NCI-H774 (cell line): ENCODE data around the gene SHC4.

Experiments
- DNase-seq: peaks from one replicate; lab custom pipeline; 2025; lab: John Stamatoyannopoulos, UW

Gene SHC4

DNA sequence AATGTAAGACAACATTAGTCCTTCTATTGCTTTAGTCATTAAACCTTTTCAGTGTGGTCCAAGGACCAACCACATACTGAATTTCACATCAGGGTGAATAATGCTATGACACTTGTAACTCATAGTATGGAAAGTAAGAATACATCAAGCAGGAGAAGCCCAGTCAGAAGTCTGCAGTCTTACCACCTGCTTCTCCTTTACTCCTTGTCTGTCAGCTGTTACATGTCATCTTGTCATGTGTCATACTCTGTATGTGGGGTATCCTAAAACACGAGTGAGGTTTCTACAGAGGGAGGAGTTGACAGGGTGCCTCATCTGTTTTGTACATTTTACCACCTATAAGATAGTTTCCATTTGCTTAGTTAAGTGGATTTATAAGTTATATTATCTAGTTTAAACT, 118.6 kb downstream of the SHC4 start:
- no peak for DNase-seq

DNA sequence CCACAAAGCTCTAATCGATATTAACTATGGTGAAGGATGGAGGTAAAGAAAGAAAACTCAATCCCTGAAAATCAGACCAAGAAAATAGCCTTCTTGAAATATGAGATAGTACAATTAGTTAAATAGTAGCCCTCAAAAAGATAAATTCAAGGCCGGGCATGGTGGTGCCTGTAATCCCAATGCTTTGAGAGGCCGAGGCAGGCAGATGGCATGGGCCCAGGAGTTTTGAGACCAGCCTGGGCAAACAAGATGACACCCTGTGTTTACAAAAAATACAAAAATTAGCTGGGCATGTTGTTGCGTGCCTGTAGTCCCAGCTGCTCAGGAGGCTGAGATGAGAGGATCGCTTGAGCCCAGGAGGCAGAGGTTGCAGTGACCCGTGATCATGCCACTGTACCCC, 121.2 kb downstream of the SHC4 start:
- no peak for DNase-seq

GRCh38 chr15:48834756-48835155, 129.0 kb downstream of the SHC4 start:
- DNase-seq: no peak

DNA sequence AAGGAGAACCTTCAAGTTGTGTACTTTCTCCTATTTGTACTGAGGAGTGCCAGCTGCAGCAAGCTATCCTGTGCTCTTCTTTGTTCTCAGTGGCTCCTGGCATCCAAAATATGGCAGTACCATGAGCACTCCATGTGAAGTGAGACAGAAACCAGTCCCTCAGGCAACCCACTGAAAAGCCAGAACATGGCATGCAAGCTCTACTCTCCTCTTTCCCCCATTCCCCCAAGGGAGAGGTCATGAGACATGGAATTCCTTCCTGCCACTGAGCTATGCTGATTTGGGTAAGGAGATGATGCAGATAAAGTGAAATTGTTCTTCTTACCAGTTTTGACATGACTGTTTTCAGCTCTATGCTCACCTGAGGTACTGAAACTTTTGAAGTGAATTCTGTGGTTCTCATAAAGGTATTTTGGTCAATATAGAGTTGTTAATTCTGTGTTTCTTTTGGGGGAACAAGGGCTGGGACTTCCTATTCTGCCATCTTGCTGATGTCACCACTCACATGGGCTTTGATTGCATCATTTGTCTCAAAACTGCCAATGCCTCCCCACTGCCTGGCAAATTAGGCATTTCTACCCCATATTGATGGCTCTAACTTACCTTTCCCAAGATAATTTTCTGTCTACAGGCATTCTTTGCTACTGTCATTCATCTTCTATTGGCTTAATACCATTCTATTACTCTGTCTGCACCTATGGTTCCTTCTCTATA, 130.0 kb downstream of the SHC4 start:
- no peak for DNase-seq

GRCh38 chr15:48832648-48833047, 131.1 kb downstream of the SHC4 start:
- DNase-seq: no peak

DNA sequence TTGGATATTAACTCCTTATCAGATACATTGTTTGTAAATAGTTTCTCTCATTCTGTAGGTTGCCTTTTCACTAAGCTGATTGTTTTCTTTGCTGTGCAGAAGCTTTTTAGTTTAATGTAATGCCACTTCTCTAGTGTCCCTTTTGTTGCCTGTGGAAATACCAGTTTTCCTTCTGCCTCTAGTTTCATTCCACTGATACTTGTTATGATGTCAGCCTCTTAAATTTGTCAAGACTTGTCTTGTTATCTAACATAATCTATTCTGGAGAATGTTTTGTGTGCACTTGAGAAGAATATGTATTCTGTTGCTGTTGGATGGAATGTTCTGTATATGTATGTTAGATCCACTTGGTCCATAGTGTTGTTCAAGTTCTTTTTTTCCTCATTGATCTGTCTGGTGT, 134.8 kb downstream of the SHC4 start:
- DNase-seq: no peak

- no peak for DNase-seq
Measured at GRCh38 chr15:48828471-48828870, 135.2 kb downstream of the SHC4 start.

GRCh38 chr15:48825075-48825474, 138.6 kb downstream of the SHC4 start:
- DNase-seq: peak; percentile 6

GRCh38 chr15:48823706-48824105, 140.0 kb downstream of the SHC4 start:
- no peak for DNase-seq

GRCh38 chr15:48823237-48823636, 140.5 kb downstream of the SHC4 start:
- no peak for DNase-seq

DNA sequence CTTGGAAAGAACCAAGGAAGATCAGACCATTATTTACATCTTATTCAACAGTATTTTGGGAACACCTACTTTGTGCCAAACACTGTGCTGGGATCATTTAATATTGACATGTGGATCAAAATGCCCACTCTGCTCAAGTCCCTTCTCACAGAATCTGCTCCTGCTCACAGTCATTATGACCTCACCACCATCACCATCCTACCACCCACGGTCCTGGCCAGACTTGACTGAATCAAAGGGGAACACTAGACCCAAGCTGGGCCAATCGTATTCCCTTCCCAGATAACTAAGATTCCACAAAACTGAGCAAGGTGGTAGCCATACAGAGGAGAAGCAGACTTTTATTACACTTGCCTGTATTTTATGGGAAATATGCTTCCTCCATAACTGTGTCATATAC, 149.4 kb downstream of the SHC4 start:
- no peak for DNase-seq

DNA sequence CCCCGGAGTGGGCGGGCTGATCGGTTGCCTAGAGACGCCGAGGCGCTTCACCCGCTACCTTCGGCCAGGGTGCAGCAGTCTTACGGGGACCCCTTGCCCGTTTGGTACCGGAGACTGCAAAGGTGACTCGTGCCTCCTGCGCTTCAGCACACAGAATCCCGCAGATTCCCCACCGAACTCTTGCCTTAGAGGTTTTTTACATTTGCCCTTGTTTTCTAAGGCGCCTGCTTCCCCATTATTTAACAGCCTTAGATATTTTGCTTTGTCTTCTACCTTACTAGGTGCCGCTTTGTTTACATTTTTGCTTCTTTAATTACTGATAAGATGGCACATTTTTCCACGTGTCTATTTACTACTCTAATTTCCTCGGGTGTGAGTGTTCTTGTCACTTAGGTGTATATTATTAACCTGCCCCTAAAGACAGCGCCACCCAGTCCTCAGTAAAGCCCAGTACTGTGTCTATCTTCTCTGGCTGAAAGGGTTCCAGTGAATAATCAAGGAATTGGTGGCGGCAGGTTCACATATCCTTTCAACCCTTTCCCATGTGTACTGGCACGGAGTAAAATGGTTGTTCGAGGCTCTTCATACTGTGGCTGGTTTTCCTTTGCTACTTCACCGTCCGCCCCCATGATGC, 152.3 kb downstream of the SHC4 start:
- no peak for DNase-seq

- DNase-seq: peak; percentile 99
Measured at GRCh38 chr15:48810414-48811324, 153.1 kb downstream of the SHC4 start, which contains the start of gene CEP152. TSS of gene CEP152 (minus strand) at chr15:48811069. CDS start at chr15:48805649, 5,420 bp downstream.

- no peak for DNase-seq
Measured at GRCh38 chr15:48806151-48806550, 157.6 kb downstream of the SHC4 start.

GRCh38 chr15:48805591-48805990, 158.1 kb downstream of the SHC4 start:
- DNase-seq: no peak

DNA sequence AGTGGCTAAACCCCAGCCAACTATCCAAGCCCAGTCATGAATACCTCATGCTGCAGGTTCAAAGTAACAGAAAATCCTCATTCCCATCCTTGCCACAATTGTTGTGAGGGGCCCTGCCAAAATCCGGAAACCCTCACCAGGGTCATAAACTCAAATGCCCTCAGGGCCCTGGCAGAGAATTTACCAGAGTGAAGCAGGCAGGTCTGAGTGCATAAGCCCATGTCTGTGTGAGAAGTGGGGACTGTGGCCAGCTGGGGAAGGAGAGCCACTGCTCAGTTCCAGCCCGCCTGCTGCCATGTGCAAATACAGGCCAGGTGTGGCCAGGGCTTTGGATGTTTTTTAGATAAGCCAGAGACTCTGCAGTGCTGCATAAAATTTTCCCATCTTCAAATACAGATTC, 159.8 kb downstream of the SHC4 start:
- DNase-seq: no peak

- DNase-seq: no peak
Measured at GRCh38 chr15:48802867-48803266, 160.9 kb downstream of the SHC4 start.

DNA sequence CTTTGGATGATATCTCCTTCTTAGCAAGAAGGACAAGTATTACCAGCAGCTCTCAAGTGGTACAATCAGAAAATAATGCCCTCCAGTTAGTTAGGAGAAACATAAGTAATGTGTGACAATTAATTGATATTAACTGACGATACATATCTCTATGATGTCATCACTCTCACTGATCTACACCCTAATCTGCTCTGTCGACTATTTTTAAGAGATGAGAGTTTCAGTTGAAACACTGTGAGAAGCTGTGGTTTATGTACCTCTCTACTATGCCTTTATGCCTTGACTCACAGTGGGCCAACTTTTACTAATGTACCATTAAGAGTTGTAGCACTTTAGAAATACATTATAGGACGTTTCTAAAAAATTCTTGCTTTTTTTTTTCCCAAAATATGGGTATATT, 161.5 kb downstream of the SHC4 start:
- DNase-seq: no peak

DNA sequence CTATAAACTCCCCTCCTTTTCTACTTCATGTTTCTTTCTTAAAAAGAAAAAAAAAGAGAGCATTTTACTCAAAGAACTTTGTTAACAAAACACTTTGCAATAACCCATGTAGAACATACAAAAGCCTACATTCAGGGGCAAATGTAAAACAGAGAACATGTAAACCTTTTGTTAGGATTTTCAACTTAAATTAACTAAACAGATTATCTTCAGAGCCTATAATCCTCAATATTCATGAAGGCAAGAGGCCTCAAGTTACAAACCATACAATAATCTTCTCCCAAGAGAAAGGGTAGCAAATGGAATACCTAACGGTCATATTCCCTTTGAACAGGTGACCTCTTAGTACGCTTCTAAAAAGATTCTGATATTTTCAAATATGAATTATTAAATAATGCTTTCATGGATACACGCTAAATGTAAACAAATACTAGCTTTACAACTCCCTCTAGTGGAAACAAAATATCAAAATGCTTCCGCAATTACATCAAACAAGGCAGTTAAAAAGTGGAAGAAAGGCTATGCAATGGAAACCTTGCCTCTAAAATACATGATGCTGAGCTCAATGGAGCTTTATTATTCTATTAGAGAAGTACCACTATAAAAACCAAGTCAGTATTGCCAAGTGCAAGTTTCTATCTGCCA, 162.8 kb downstream of the SHC4 start:
- no peak for DNase-seq

DNA sequence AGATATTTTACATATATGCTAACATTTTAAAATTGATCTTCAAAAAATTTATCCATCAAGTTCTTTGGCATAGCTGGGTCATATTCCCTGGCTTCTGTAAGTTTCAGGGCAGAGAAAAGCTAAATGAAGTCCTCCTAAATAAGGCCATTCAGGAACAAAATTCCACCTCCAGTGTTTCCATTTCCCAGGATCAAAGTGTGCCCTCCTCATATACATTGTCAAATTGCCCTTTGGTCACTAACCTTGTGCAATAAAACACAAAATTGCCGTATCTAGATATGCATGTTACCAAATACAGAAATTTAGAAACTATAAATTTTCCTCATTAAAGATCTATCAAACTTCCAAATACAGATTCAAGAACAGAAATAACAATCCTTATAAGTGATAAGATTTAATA, 163.5 kb downstream of the SHC4 start:
- no peak for DNase-seq

- DNase-seq: no peak
Measured at GRCh38 chr15:48798319-48798718, 165.4 kb downstream of the SHC4 start.

GRCh38 chr15:48796930-48797329, 166.8 kb downstream of the SHC4 start:
- no peak for DNase-seq
